AG04449 (cell line): ENCODE measurements around the gene VIPAS39.

Experiments used
- CTCF ChIA-PET: fragments of 350-600 bp; formaldehyde crosslinking; extraction: SDS; loops from one replicate; lab custom pipeline; 2021; ENCODE audit warnings: antibody characterized with exemption; lab: Yijun Ruan, JAX
- POLR2A ChIA-PET: fragments of 400-600, 350-600 bp; formaldehyde crosslinking; extraction: SDS; loops from one replicate; lab custom pipeline; 2020; ENCODE audit warnings: antibody characterized with exemption, inconsistent platforms; lab: Yijun Ruan, JAX
- DNase-seq: peaks from one replicate; pipeline ENCODE4 v3.0.0-alpha.2; 2010; ENCODE audit warnings: low read depth, low spot score
- H3K4me3 ChIP-seq: 2 replicates; pipeline ENCODE4 v1.5.1; 2011; ENCODE audit warnings: low read depth, mild to moderate bottlenecking, control low read depth, low read length
- TF ChIP-seq, protein P1 (sequence below): IDR thresholded peaks from one replicate; pipeline ENCODE4 v1.5.1; 2011; ENCODE audit warnings: mild to moderate bottlenecking, moderate library complexity, low read length, control low read depth, inconsistent platforms; ENCODE audit not compliant: insufficient read depth; ENCODE audit errors: missing control alignments

The VIPAS39 gene

GRCh38 chr14:77377502-77377844, 79.9 kb downstream of the VIPAS39 start:
- POLR2A ChIA-PET = interaction anchor here (0.6 to 1.0 kb wide), 3 partner anchors 8 to 57 kb away, joined by 4 to 6 read pairs (median 5); partner anchors contain the start of genes GSTZ1 and POMT2
- CTCF ChIA-PET = interaction anchor here (0.9 to 1.6 kb wide), 6 partner anchors 10 to 76 kb away, joined by 3 to 5 read pairs (median 3); no protein-coding TSS in a partner anchor

DNA sequence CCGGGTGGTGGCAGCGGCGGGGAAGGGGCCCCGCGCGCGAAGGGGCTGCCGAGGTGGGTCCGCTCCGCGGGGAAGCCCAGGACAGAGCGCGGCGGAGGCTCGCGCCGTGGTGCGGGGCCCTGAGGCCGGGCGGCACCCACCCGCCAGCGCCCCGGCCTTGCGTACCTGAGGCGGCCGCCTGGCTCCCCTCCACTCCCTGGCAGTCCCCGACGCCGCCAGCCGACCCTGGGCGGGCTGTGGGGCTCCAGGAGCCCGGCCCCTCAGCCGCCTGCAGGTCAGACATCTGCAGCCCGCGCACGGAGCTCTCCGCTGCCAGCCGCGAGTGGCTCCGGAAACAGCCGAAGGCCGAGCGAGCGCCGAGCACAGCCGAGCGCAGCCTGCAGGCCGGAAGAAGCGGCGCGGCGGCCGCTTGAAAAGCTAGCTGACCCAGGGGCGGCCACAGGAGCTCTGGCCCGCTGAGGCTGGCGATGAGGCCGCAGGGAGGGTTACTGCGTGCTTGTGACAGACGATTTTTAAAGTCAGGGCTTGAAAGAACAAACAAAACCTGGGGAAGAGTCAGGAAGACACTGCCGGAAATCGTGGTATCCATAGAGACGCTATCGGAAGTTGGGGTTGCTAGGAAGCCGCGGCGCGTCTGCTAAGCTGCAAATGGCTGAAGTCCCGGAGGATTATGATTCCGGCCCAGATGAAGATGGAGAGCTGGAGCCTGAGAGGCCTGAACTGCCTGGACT, 80.5 kb downstream of the VIPAS39 start, which contains the start of the genes SAMD15 and TMED8:
Gene SAMD15 (plus strand): TSS at position 609 of the 731 bp plus-strand sequence. CDS start 40 bp downstream, at position 649.
Gene TMED8 (minus strand): TSS at position 324 of the 731 bp plus-strand sequence. CDS start 41 bp downstream, at position 283.
- TF ChIP-seq, protein P1, sequence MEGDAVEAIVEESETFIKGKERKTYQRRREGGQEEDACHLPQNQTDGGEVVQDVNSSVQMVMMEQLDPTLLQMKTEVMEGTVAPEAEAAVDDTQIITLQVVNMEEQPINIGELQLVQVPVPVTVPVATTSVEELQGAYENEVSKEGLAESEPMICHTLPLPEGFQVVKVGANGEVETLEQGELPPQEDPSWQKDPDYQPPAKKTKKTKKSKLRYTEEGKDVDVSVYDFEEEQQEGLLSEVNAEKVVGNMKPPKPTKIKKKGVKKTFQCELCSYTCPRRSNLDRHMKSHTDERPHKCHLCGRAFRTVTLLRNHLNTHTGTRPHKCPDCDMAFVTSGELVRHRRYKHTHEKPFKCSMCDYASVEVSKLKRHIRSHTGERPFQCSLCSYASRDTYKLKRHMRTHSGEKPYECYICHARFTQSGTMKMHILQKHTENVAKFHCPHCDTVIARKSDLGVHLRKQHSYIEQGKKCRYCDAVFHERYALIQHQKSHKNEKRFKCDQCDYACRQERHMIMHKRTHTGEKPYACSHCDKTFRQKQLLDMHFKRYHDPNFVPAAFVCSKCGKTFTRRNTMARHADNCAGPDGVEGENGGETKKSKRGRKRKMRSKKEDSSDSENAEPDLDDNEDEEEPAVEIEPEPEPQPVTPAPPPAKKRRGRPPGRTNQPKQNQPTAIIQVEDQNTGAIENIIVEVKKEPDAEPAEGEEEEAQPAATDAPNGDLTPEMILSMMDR = peak; percentile 39
- peak within 1 kb of the TSS; percentile 92 for H3K4me3 ChIP-seq
- ChIA-PET CTCF (interaction anchor here (0.9 to 1.6 kb wide), 7 partner anchors 10 to 82 kb away, joined by 3 to 5 read pairs (median 3); no protein-coding TSS in a partner anchor), POLR2A (interaction anchor here (0.6 to 1.0 kb wide), 3 partner anchors 9 to 56 kb away, joined by 4 to 6 read pairs (median 5); partner anchors contain the start of genes GSTZ1 and POMT2)
- DNase-seq = peak; percentile 23

More at GRCh38 chr14:77377502-77377844, 79.9 kb downstream of the VIPAS39 start:
- H3K4me3 ChIP-seq = peak overlapping the region; percentile 92
- TF ChIP-seq, protein P1 = no peak
- DNase-seq = no peak
